Left renal pelvis (tissue), 4 donors: Measurements from ENCODE around the gene ERC1. TPM values are rescaled to one million over a fixed set of nuclear protein-coding genes. Genes with fewer than 3 reads are reported as not detected.
"Not testable (repeated sequence)": the region's sequence is repeated elsewhere in the genome, so short reads cannot be mapped to it uniquely, and the experiment has no call there.

Source experiments
- DNase-seq, 4 donors: peaks; one replicate each; pipeline ENCODE4 v3.0.0-alpha.2; 2013; ENCODE audit warnings: low read depth in 4 of 4, low spot score in 3 of 4
- polyA plus RNA-seq, 4 donors: library from polyadenylated mRNA; unstranded; fragments of 120-200 nt; gene quantifications; one replicate each; pipeline ENCODE4 v1.2.1, GENCODE V29; 2013; ENCODE audit not compliant: insufficient read length in 4 of 4

Gene ERC1
- polyA plus RNA-seq, 4 donors = 30.1 to 42.4 (median 37.8) TPM

GRCh38 chr12:1339618-1340319 lies 348.7 kb downstream of the ERC1 start:
- no peak for DNase-seq

- DNase-seq = not testable (repeated sequence)
Measured at GRCh38 chr12:1341270-1341669, 350.2 kb downstream of the ERC1 start.

- no peak for DNase-seq
Measured at GRCh38 chr12:1343422-1343821, 352.4 kb downstream of the ERC1 start.

GRCh38 chr12:1344245-1344644 lies 353.2 kb downstream of the ERC1 start:
- DNase-seq = no peak

- DNase-seq = no peak
Measured at GRCh38 chr12:1346126-1346525, 355.1 kb downstream of the ERC1 start.

- no peak for DNase-seq
Measured at GRCh38 chr12:1347294-1347693, 356.3 kb downstream of the ERC1 start.

GRCh38 chr12:1348606-1349005 lies 357.6 kb downstream of the ERC1 start:
- DNase-seq = no peak

GRCh38 chr12:1350055-1350933 lies 359.3 kb downstream of the ERC1 start:
- no peak for DNase-seq

- DNase-seq = no peak
Measured at GRCh38 chr12:1350934-1351240, 359.9 kb downstream of the ERC1 start.

GRCh38 chr12:1351926-1352325 lies 360.9 kb downstream of the ERC1 start:
- no peak for DNase-seq

GRCh38 chr12:1353451-1353850 lies 362.4 kb downstream of the ERC1 start:
- no peak for DNase-seq

- no peak for DNase-seq
Measured at GRCh38 chr12:1355396-1355795, 364.4 kb downstream of the ERC1 start.

- DNase-seq = not testable (repeated sequence)
Measured at GRCh38 chr12:1355871-1356270, 364.8 kb downstream of the ERC1 start.

- no peak for DNase-seq
Measured at GRCh38 chr12:1356285-1356684, 365.3 kb downstream of the ERC1 start.

- no peak for DNase-seq
Measured at GRCh38 chr12:1357171-1357570, 366.1 kb downstream of the ERC1 start.

GRCh38 chr12:1357711-1358110 lies 366.7 kb downstream of the ERC1 start:
- DNase-seq = no peak

- DNase-seq = no peak
Measured at GRCh38 chr12:1360441-1361210, 369.6 kb downstream of the ERC1 start.

- DNase-seq = no peak
Measured at GRCh38 chr12:1362143-1362662, 371.2 kb downstream of the ERC1 start.

GRCh38 chr12:1365703-1366102 lies 374.7 kb downstream of the ERC1 start:
- DNase-seq = no peak

GRCh38 chr12:1367331-1368291 lies 376.6 kb downstream of the ERC1 start:
- DNase-seq = no peak
